Measurements from ENCODE around the gene CDA.

Gene CDA

GRCh38 chr1:20648946-20649345, 60.0 kb downstream of the CDA start:
- H3K4me3 ChIP-seq (ENCODE audit: insufficient read depth, low read length, poor library complexity, severe bottlenecking) = no peak overlapping the region
- H3K4me2 ChIP-seq (ENCODE audit: low read depth, low read length, poor library complexity, severe bottlenecking) = no peak overlapping the region
- no peaks in the 10 kb centered on the region for H4K20me1 ChIP-seq (ENCODE audit: low read depth, low read length)
- H3K9me2 ChIP-seq (replicated peaks; ENCODE audit: insufficient read depth, low read length) = no peaks in the 10 kb centered on the region
- no peaks in the 10 kb centered on the region for H3K9me3 ChIP-seq (ENCODE audit: insufficient read depth, low read length)
- no peak overlapping the region for H3K9ac ChIP-seq (ENCODE audit: low read length)
- no peak overlapping the region for H3K27ac ChIP-seq (ENCODE audit: low read depth, low read length)
- no peaks in the 10 kb centered on the region for H3F3A ChIP-seq (ENCODE audit: insufficient read depth)
- H3K36me3 ChIP-seq (ENCODE audit: low read length) = peaks cover 6% of the 10 kb centered on the region; the same call in 1 of the 2 replicates
- H3K79me2 ChIP-seq (ENCODE audit: insufficient read depth, low read length) = no peaks in the 10 kb centered on the region
- TF ChIP-seq CTCF (IDR thresholded peaks at IDR 0.05; ENCODE audit: insufficient read depth, low read length, poor library complexity, severe bottlenecking) (no peak), EZH2phosphoT487 (conservative IDR thresholded peaks at IDR 0.05; ENCODE audit: low read length) (no peak)
- no peaks in the 10 kb centered on the region for H3K27me3 ChIP-seq (ENCODE audit: low read length)
- no peak overlapping the region for H2AFZ ChIP-seq (ENCODE audit: low read depth, low read length, severe bottlenecking)

- no peak overlapping the region for H2AFZ ChIP-seq (ENCODE audit: low read depth, low read length, severe bottlenecking)
- peaks cover 6% of the 10 kb centered on the region; the same call in 1 of the 2 replicates for H3K36me3 ChIP-seq (ENCODE audit: low read length)
- H3K9me2 ChIP-seq (replicated peaks; ENCODE audit: insufficient read depth, low read length) = no peaks in the 10 kb centered on the region
- TF ChIP-seq EZH2phosphoT487 (conservative IDR thresholded peaks at IDR 0.05; ENCODE audit: low read length) (no peak), CTCF (IDR thresholded peaks at IDR 0.05; ENCODE audit: insufficient read depth, low read length, poor library complexity, severe bottlenecking) (no peak)
- H3K27ac ChIP-seq (ENCODE audit: low read depth, low read length) = no peak overlapping the region
- no peaks in the 10 kb centered on the region for H3F3A ChIP-seq (ENCODE audit: insufficient read depth)
- H3K27me3 ChIP-seq (ENCODE audit: low read length) = no peaks in the 10 kb centered on the region
- no peak overlapping the region for H3K9ac ChIP-seq (ENCODE audit: low read length)
- H3K79me2 ChIP-seq (ENCODE audit: insufficient read depth, low read length) = peaks cover 9% of the 10 kb centered on the region
- H4K20me1 ChIP-seq (ENCODE audit: low read depth, low read length) = no peaks in the 10 kb centered on the region
- no peaks in the 10 kb centered on the region for H3K9me3 ChIP-seq (ENCODE audit: insufficient read depth, low read length)
- H3K4me3 ChIP-seq (ENCODE audit: insufficient read depth, low read length, poor library complexity, severe bottlenecking) = no peak overlapping the region
- no peak overlapping the region for H3K4me2 ChIP-seq (ENCODE audit: low read depth, low read length, poor library complexity, severe bottlenecking)
Observed at GRCh38 chr1:20652300-20652699, 63.4 kb downstream of the CDA start.

GRCh38 chr1:20654104-20654690, 65.3 kb downstream of the CDA start:
- Histone ChIP-seq H3K9ac (ENCODE audit: low read length) (no peak overlapping the region), H3F3A (ENCODE audit: insufficient read depth) (no peaks in the 10 kb centered on the region), H3K27ac (ENCODE audit: low read depth, low read length) (no peak overlapping the region), H3K4me2 (ENCODE audit: low read depth, low read length, poor library complexity, severe bottlenecking) (no peak overlapping the region), H3K4me3 (ENCODE audit: insufficient read depth, low read length, poor library complexity, severe bottlenecking) (no peak overlapping the region), H3K79me2 (ENCODE audit: insufficient read depth, low read length) (peaks cover 22% of the 10 kb centered on the region), H2AFZ (ENCODE audit: low read depth, low read length, severe bottlenecking) (no peak overlapping the region), H4K20me1 (ENCODE audit: low read depth, low read length) (no peaks in the 10 kb centered on the region), H3K27me3 (ENCODE audit: low read length) (no peaks in the 10 kb centered on the region), H3K9me2 (replicated peaks; ENCODE audit: insufficient read depth, low read length) (no peaks in the 10 kb centered on the region), H3K36me3 (ENCODE audit: low read length) (peaks cover 6% of the 10 kb centered on the region), H3K9me3 (ENCODE audit: insufficient read depth, low read length) (no peaks in the 10 kb centered on the region)
- TF ChIP-seq CTCF (IDR thresholded peaks at IDR 0.05; ENCODE audit: insufficient read depth, low read length, poor library complexity, severe bottlenecking) (no peak), EZH2phosphoT487 (conservative IDR thresholded peaks at IDR 0.05; ENCODE audit: low read length) (no peak)

All from SU-DHL-6 (cell line).